ENCODE measurements around the gene NUTM2A.
"Not testable (repeated sequence)": the region's sequence is repeated elsewhere in the genome, so short reads cannot be mapped to it uniquely, and the experiment has no call there.

Gene NUTM2A, protein sequence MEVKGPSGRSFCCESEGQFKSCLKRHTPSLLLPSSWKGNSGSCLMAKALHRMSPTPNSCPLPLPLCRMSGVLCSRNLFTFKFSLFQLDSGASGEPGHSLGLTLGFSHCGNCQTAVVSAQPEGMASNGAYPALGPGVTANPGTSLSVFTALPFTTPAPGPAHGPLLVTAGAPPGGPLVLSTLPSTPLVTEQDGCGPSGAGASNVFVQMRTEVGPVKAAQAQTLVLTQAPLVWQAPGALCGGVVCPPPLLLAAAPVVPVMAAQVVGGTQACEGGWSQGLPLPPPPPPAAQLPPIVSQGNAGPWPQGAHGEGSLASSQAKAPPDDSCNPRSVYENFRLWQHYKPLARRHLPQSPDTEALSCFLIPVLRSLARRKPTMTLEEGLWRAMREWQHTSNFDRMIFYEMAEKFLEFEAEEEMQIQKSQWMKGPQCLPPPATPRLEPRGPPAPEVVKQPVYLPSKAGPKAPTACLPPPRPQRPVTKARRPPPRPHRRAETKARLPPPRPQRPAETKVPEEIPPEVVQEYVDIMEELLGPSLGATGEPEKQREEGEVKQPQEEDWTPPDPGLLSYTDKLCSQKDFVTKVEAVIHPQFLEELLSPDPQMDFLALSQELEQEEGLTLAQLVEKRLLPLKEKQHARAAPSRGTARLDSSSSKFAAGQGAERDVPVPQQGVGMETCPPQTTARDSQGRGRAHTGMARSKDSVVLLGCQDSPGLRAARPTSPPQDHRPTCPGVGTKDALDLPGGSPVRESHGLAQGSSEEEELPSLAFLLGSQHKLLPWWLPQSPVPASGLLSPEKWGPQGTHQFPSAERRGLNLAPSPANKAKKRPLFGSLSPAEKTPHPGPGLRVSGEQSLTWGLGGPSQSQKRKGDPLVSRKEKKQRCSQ

DNA sequence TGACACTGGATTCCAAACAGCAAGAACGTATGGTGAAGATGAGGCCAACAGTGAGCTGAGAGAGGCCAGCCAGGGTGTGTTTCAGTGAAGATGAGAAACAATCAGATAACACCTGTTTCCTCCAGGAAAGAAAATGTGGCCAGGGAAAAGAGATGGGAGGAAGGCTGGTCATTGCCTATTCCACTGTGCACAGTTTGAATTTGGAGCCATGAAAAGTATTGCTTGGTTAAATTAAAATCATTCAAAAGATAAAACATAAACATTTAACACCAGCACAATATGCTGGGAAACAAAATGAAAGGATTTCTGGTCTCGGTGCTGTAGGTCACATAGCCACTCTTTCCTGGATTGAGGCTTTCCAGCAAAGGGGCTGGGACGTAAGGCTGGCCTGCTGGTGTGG, at the start of gene NUTM2A:
Gene NUTM2A (plus strand): TSS at position 301 of the 400 bp plus-strand sequence. CDS start 383 bp downstream, outside the sequence.
- DNase-seq, result not testable (repeated sequence)

- DNase-seq, result not testable (repeated sequence)
These were observed 47.7 kb upstream of the NUTM2A start for GRCh38 chr10:87177587-87177986.

DNA sequence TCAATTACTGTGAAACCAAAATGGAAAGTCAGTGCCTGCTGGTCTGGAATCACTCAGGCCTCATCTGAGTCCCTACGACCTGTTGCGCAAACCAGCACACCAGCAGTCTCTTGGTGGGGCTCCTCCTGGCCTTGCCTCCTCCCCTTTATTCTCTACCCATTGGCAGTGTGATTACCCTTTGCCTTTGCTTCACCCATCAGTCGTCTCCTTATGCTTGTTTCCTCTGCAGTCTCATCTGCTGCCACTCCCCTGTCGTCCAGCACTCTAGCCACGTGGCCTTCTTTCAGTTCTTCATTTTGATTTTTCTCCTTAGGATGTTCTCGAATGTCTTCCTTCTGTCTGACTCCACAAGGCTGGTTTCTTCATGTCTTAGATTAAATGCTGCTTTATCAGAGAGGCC, 40.8 kb upstream of the NUTM2A start:
- peak in 1 of 2 donors; percentile 38 for DNase-seq

DNA sequence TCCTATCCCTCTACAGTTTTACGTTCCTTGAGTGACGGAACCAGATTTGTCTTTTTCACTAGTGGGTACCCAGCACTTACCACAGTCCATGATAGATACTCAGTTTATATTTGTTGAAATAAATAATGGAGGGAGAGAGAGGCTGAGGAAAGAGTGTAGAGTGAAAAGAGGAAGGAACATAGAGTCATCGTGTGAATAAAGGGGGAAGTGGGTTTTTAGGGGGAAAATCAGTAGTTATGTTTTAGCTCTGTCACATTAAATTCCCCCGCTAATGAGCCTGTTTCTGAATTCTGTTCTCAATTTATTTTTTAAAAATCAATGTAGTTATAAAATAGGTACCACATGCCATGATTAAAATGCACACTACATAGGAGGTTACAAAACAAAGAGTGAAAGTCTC, 39.2 kb upstream of the NUTM2A start:
- not testable (repeated sequence) for DNase-seq

DNA sequence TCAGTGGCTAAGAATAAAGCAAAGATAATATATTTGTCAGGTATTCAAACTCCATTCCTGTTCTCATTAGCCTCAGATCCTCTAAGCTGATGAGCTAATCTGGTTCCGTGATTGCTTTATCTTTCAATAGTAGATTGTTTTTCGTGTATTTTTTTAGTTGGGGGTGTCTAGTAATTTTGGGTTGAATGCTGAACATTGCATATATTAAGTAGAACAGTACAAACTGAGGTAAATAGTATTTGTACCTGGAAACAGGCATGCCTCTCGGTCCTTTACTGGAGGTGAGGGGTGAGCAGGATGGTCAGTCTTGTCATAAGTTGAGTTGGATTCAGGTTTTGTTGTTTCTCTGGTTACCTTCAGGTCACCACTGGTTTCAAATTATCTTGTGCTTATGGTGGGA, 37.7 kb upstream of the NUTM2A start:
- not testable (repeated sequence) for DNase-seq

DNA sequence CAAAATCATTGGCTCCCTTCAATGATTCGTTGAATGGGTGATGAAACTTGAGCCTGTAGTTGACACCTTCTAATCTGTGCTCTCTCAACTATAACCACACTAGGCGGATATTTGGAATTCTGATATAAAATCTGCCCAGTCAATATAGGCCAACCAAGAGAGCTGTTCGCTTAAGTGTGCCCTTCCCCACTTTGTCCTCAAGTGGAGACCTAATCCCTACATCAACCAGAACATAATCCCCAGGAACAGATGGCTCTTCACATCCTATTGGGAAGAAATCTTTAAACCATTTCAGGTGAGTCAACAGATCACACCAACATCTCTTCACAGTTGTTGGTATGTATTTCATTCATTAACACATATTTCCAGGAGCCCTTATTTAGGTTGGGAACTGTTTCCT, 33.4 kb upstream of the NUTM2A start:
- not testable (repeated sequence) for DNase-seq

GRCh38 chr10:87200924-87201323, 24.3 kb upstream of the NUTM2A start:
- peak; percentile 24 to 76 for DNase-seq

DNA sequence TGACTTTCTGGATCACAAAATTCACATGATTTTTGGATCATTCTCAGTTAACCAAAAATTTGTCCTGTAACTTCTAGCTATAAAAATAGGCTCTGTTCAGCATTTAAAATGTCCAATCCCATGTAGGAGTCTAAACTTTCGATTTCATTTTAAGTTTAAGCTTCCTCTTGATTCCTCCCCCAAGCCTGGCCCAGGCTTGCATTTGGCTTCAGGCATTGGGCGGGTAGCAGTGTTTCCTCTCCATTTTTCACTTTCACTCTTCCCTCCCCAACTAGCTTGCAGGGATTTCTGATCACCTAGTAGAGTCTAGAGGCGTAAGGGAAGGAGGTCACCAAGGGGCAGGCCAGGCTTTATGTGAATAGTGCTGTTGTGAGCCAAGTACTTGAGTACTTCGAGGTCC, 20.4 kb upstream of the NUTM2A start:
- peak in 1 of 2 donors; percentile 24 for DNase-seq

GRCh38 chr10:87206922-87207321, 18.3 kb upstream of the NUTM2A start:
- DNase-seq, result not testable (repeated sequence)

- DNase-seq, result not testable (repeated sequence)
These were observed 14.9 kb upstream of the NUTM2A start for GRCh38 chr10:87210309-87210708.

DNA sequence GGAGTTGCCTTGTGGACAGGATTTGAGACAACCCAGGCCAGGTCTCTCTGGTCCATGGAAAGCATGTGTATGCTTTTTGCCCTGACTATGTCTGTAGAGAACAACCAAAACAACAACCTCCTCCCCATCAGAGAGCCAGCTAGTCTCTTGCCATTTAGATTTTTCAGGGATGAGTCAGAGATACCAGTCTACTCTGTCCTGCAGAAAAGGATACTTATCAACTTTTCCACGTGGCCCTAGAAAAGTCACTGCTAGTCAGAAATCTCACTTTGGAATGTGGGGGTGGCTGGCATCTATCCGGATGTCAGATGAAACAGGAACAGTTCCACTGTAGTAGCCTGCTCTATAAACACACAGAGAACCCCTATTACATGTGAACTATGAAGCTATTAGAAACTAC, 13.4 kb upstream of the NUTM2A start:
- not testable (repeated sequence) for DNase-seq

- not testable (repeated sequence) for DNase-seq
These were observed 12.0 kb upstream of the NUTM2A start for GRCh38 chr10:87213150-87213765.

- DNase-seq, result not testable (repeated sequence)
These were observed 11.4 kb upstream of the NUTM2A start for GRCh38 chr10:87213806-87214205.

DNA sequence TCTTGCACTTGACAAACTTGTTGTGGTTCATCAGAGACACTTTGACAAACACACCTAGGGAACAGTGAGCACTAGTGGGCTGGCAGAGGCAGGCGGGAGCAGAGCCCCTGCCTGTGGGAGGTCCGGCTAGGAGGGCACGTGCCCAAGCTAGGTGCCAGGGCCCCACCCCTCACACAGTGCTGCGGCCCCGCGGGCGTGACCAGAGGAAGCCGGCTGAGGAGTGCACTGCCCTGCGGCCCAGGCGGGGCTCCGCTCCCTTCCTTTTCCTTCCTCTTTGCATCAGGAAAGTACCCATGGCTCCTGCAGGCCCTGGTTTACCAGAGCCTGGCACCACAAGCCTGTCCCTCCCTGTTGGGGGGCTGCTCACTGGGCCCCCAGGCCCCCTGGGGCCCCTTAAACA, 9.1 kb upstream of the NUTM2A start:
- DNase-seq, result peak in 1 of 2 donors; percentile 9

DNA sequence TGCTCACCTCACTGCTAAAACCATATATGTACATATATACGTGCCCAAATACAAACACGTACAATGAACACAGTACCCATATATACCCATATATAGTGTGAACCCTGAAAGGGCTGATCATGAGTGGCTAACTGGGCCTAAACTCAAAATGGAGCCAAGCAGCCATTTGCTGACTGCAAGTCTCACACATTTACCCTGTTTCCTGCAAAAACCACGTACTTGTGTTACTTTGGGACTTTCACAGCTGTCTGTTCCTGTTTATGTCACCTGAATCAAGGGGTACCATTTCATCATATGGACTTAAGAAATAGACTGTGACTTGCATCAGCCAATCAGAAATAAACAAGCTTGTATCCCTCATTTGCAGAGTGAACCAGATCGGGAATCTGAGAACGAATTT, 5.9 kb upstream of the NUTM2A start:
- DNase-seq, result not testable (repeated sequence)

DNA sequence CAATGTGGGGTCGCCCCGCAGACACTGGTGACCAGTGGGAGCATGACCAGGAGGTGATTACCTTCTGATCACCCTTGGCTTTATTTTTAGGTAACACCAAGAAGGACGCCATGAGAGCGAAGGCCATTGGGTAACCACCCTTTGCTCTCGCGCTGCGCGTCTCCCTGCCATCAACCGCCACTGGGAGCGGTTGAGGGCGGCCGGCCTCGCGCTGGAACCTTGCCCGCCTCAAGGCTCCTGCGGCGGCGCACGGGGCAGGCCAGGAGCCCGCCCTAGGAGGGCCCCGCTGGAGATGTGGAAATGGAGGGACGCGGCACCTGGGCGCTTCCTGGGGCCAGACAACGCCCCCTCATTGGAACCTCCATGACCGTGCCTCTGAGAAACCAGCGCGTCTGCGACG, 2.5 kb upstream of the NUTM2A start:
- DNase-seq, result not testable (repeated sequence)

DNA sequence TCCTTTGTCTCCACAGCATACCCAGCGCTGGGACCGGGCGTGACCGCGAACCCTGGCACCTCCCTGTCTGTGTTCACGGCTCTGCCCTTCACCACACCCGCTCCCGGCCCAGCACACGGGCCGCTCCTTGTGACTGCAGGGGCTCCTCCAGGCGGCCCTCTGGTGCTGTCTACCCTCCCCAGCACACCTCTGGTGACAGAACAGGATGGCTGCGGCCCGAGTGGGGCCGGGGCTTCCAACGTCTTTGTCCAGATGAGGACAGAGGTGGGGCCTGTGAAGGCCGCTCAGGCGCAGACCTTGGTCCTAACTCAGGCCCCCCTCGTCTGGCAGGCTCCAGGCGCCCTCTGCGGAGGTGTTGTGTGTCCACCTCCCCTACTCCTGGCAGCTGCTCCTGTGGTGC, 3.0 kb downstream of the NUTM2A start:
- DNase-seq, result not testable (repeated sequence)

- DNase-seq, result not testable (repeated sequence)
These were observed 4.0 kb downstream of the NUTM2A start for GRCh38 chr10:87229211-87229610.

GRCh38 chr10:87234854-87235253, 9.6 kb downstream of the NUTM2A start:
- DNase-seq, result not testable (repeated sequence)

- DNase-seq, result not testable (repeated sequence)
These were observed 12.0 kb downstream of the NUTM2A start for GRCh38 chr10:87237244-87237643.

GRCh38 chr10:87239346-87239808, 14.1 kb downstream of the NUTM2A start:
- not testable (repeated sequence) for DNase-seq

GRCh38 chr10:87242192-87242591, 16.9 kb downstream of the NUTM2A start:
- DNase-seq, result not testable (repeated sequence)

DNA sequence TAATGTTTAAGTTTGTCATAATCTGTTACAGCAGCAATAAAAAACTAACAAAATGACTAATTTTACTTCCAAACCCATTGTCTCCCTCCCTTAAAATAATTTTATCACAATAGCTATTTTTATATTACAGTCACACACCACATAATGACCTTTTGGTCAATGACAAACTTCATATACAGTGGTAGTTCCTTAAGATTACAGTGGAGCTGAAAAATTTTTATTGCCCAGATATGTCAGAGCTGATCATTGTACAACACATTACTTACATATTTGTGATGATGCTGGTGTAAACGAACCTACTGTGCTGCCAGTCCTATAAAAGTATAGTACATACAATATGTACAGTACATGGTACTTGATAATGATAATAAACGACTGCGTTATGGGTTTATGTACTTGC, 22.1 kb downstream of the NUTM2A start:
- DNase-seq, result not testable (repeated sequence)
